ENCODE results near the gene ZSWIM8.

GRCh38 chr10:73801253-73801590 is 15.8 kb downstream of the ZSWIM8 start:
- no peak for TF ChIP-seq CTCF (IDR thresholded peaks at IDR 0.05)
- TF ChIP-seq POLR2A (IDR thresholded peaks at IDR 0.05), result no peak
- no peak for TF ChIP-seq EP300 (IDR thresholded peaks at IDR 0.05; ENCODE audit: low read depth)
